ENCODE results near the gene CNTNAP5.

DNA sequence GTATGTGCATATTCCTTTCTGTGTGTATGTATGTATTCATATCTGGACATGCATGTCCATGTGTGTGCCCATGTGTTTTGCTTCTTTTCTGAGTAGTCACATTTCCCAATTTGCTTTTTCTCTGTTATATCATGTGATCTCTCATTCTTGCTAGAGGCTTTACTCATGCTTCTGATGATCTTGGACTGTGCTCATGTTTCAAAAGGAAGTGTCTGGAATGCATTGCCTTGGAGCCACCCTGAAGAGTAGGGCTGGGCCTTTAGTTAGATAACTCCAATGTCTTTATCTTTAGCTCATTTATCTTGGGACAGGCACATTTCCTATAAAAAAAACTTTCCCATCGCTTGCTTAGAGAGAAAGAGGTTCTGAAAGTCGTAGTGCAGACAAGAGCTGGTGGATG is 859.2 kb downstream of the CNTNAP5 start:
- TF ChIP-seq, protein P1, sequence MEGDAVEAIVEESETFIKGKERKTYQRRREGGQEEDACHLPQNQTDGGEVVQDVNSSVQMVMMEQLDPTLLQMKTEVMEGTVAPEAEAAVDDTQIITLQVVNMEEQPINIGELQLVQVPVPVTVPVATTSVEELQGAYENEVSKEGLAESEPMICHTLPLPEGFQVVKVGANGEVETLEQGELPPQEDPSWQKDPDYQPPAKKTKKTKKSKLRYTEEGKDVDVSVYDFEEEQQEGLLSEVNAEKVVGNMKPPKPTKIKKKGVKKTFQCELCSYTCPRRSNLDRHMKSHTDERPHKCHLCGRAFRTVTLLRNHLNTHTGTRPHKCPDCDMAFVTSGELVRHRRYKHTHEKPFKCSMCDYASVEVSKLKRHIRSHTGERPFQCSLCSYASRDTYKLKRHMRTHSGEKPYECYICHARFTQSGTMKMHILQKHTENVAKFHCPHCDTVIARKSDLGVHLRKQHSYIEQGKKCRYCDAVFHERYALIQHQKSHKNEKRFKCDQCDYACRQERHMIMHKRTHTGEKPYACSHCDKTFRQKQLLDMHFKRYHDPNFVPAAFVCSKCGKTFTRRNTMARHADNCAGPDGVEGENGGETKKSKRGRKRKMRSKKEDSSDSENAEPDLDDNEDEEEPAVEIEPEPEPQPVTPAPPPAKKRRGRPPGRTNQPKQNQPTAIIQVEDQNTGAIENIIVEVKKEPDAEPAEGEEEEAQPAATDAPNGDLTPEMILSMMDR (IDR thresholded peaks at IDR 0.05; ENCODE audit: extremely low read depth in 1 of 2, insufficient read depth in 1 of 2, low read depth in 1 of 2, low read length in 2 of 2): no peak
- TF ChIP-seq FOS (IDR thresholded peaks at IDR 0.05; ENCODE audit: borderline replicate concordance, insufficient read depth, low read length) (no peak), POLR2A (IDR thresholded peaks at IDR 0.05; ENCODE audit: low read depth, low read length) (no peak), POLR2AphosphoS5 (IDR thresholded peaks at IDR 0.05; ENCODE audit: insufficient read depth, low read depth, low read length) (no peak), EZH2 (IDR thresholded peaks at IDR 0.05; ENCODE audit: borderline replicate concordance, low read depth, low read length, severe bottlenecking) (no peak), MYC (IDR thresholded peaks at IDR 0.05; ENCODE audit: low read depth, low read length) (no peak), JUN (IDR thresholded peaks at IDR 0.05; ENCODE audit: borderline replicate concordance, insufficient read depth, insufficient read length, low read depth) (no peak), GATA2 (IDR thresholded peaks at IDR 0.05; ENCODE audit: insufficient read depth, insufficient read length, low read depth, low read length) (no peak)
- TF ChIP-seq, protein P2, sequence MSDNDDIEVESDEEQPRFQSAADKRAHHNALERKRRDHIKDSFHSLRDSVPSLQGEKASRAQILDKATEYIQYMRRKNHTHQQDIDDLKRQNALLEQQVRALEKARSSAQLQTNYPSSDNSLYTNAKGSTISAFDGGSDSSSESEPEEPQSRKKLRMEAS (IDR thresholded peaks at IDR 0.05; ENCODE audit: insufficient read depth, insufficient read length): no peak

Data from endothelial cell of umbilical vein (primary cell).